Mesodermal cell (in vitro differentiated cells): Measurements from ENCODE around the gene NTN1.

Source experiments
- H3K27ac ChIP-seq: 2 replicates; pipeline ENCODE4 v1.7.0; 2013; ENCODE audit warnings: mild to moderate bottlenecking, low read depth, low read length, moderate library complexity; ENCODE audit not compliant: severe bottlenecking
- H3K36me3 ChIP-seq: 2 replicates; pipeline ENCODE4 v1.7.1; 2013; ENCODE audit warnings: mild to moderate bottlenecking, low read length, moderate library complexity; ENCODE audit not compliant: control insufficient read depth, insufficient read depth
- H3K4me1 ChIP-seq: one replicate; pipeline ENCODE4 v1.7.1; 2013; ENCODE audit warnings: mild to moderate bottlenecking, low read length; ENCODE audit not compliant: insufficient read depth, control insufficient read depth, poor library complexity, severe bottlenecking
- H3K4me3 ChIP-seq: 2 replicates; pipeline ENCODE4 v1.7.0; 2013; ENCODE audit warnings: low read length, control low read depth, mild to moderate bottlenecking; ENCODE audit not compliant: insufficient read depth, poor library complexity, severe bottlenecking; ENCODE audit errors: extremely low read depth
- H3K9me3 ChIP-seq: 2 replicates; pipeline ENCODE4 v1.7.1; 2013; ENCODE audit warnings: mild to moderate bottlenecking, low read length, moderate library complexity; ENCODE audit not compliant: control insufficient read depth
- WGBS, 2 experiments: methylation state at CpG; one replicate each; pipeline ENCODE4 v1.1.5; 2013; ENCODE audit warnings: missing lambda C conversion rate in 2 of 2; ENCODE audit not compliant: insufficient coverage in 2 of 2; 5-methylcytosine and 5-hydroxymethylcytosine counted together

The NTN1 gene

DNA sequence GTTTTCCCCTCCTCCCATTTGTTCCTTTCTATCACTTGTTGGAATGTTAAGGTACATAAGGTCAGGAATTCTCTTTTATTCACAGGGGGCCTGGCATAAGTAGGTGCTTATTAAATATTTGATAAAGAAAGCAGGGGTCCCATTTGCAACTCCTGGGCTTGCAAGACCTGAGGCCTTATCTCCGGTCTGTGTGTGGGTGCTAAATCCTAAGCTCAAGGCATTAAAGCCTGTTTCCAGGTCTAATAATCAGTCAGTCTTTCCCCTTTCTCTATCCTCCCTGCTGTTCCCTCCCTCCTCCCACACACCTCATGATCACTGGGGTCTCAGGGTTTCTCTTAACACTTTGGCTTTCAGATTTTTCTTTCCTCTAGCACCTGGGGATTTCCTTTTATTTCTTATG, 17.1 kb downstream of the NTN1 start:
- Histone ChIP-seq H3K4me1 (no peaks in the 10 kb centered on the region), H3K4me3 (no peak overlapping the region), H3K27ac (no peak overlapping the region), H3K36me3 (no peaks in the 10 kb centered on the region), H3K9me3 (no peaks in the 10 kb centered on the region)
- 89% methylated on average over 1 of the region's 1 CpG; no CpG with 5 or more reads in 1 of the 2 experiments for WGBS, 2 experiments

DNA sequence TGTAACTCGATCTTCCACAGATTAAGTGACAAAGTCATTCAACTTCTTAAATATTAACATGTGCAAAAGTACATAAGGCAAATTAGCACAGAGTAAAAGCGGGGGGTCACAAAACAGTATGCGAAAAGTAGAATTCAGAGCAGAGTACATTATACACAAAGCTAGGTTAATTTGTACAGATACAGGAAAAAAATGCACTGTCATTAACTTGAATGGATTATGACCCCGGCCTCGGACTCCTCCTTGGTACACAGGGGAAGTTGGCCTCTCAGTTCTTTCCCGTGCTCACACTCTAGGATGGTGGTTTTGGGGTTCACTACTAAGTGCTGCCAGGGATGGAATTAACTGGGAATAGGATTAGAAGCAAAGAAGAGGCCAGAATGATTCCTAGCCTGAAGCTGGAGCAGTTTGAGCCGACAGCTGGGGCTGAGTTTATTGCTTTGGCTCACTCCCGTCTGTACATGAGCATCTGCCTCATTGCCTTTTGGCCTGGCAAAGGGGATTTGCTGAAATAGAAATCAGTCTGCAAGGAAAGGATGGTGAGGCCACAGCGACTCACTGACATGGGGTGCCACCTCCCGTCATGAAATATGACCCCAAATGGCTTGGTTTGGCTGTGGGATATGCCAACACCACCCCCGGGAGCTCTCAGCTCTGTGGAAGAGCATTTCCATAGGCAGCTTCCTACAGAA, 23.6 kb downstream of the NTN1 start:
- H3K9me3 ChIP-seq = peaks cover 4% of the 10 kb centered on the region
- H3K4me1 ChIP-seq = no peaks in the 10 kb centered on the region
- no peak overlapping the region for H3K27ac ChIP-seq
- H3K4me3 ChIP-seq = no peak overlapping the region
- 84 to 90% methylated on average over 5 to 10 of the region's 11 CpGs for WGBS, 2 experiments
- no peaks in the 10 kb centered on the region for H3K36me3 ChIP-seq

DNA sequence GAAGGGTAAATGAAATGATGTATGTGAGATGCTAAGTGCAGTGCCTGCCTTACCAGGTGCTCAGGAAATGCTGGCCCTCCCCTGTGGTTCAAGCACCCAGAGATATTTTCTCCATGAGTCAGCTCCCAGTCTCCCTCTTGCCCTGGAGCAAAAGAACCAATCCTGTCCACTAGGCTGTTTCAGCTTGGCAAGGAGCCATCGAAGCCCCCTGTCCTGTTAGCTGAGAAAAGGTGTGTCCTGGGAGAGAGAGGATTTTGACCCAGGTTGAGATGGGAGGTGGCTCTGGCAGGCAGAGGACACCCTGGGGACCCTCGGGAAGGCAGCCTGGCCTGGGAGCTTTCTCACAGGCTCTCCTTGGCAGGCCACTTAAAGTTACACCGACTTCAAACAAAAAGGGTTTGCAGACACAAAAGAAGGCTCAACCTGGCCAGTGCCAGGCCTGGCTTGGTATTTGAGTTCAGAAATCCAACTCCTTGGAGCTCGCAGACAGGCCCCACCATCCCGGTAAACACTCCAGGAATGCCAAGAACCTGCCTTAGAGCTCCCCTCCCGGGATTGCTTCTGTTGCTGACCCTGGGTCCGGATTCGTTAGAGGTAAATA, 29.6 kb downstream of the NTN1 start:
- 49 to 64% methylated on average over 8 of the region's 8 CpGs for WGBS, 2 experiments
- Histone ChIP-seq H3K27ac (peak overlapping the region; percentile 41), H3K9me3 (peaks cover 4% of the 10 kb centered on the region), H3K4me1 (peaks cover 8% of the 10 kb centered on the region), H3K36me3 (no peaks in the 10 kb centered on the region), H3K4me3 (no peak overlapping the region)

DNA sequence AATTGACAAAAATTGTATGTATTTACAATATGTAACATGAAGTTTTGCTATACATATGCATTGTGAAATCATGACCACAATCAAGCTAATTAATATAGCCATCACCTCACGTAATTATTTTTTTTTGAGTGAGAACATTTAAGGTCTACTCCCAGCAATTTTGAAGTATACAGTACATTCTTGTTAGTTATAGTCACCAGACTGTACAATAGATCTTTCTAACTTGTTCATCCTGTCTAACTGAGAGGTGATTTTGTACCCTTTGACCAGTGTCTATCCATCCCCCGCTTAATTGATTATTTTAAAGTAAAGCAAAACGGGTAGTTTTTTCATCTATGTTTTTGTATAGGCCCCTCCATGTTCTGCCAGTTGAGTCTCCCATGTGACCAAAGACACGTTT, 30.3 kb downstream of the NTN1 start:
- peaks cover 4% of the 10 kb centered on the region for H3K9me3 ChIP-seq
- WGBS, 2 experiments = 100% methylated on average over 1 of the region's 4 CpGs; no CpG with 5 or more reads in 1 of the 2 experiments
- no peak overlapping the region for H3K4me3 ChIP-seq
- H3K27ac ChIP-seq = no peak overlapping the region
- no peaks in the 10 kb centered on the region for H3K36me3 ChIP-seq
- peaks cover 8% of the 10 kb centered on the region for H3K4me1 ChIP-seq

DNA sequence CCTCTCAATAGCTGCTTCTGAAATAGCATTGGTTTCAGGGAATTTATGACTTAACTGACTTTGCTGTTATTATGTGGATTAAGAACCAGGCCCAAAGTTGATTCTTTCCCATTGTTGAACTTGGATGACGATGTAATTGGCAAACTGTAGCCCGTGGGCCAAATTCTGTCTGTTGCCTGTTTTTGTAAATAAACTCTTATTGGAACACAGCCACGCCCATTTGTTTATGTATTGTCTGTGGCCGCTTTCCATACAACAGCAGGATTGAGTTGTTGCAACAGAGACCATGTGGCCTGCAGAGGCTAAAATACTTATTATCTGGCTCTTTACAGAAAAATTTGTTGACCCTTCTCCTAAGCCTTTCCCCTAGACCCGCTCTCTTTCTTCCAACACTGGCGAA, 31.6 kb downstream of the NTN1 start:
- no peaks in the 10 kb centered on the region for H3K36me3 ChIP-seq
- 82 to 87% methylated on average over 4 of the region's 6 CpGs for WGBS, 2 experiments

DNA sequence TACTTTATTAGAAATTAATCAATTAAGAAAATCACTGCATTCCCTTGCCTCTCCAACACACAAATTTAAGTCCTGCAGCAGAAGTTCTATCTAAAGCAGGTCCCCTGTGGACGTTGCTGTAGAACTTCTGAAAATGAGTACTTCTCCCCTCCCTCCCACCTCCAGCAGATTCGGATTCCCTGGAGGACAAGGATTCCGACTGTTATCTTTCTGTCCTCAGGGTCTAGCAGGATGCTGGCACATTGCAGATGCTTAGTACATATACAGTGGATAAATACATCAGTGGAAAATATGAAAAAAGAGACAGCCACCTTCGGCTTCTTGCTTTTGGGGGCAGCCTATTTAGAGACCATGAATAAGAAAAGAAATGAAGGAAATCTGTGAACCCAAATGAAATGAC, 32.1 kb downstream of the NTN1 start:
- Histone ChIP-seq H3K4me3 (no peak overlapping the region), H3K4me1 (peaks cover 8% of the 10 kb centered on the region), H3K9me3 (peaks cover under 1% of the 10 kb centered on the region), H3K36me3 (no peaks in the 10 kb centered on the region), H3K27ac (no peak overlapping the region)
- WGBS, 2 experiments = 77 to 100% methylated on average over 2 of the region's 4 CpGs

More for the DNA sequence above, 31.6 kb downstream of the NTN1 start:
- no peak overlapping the region for H3K4me3 ChIP-seq
- no peak overlapping the region for H3K27ac ChIP-seq
- H3K9me3 ChIP-seq = peaks cover 4% of the 10 kb centered on the region
- H3K4me1 ChIP-seq = peaks cover 8% of the 10 kb centered on the region

DNA sequence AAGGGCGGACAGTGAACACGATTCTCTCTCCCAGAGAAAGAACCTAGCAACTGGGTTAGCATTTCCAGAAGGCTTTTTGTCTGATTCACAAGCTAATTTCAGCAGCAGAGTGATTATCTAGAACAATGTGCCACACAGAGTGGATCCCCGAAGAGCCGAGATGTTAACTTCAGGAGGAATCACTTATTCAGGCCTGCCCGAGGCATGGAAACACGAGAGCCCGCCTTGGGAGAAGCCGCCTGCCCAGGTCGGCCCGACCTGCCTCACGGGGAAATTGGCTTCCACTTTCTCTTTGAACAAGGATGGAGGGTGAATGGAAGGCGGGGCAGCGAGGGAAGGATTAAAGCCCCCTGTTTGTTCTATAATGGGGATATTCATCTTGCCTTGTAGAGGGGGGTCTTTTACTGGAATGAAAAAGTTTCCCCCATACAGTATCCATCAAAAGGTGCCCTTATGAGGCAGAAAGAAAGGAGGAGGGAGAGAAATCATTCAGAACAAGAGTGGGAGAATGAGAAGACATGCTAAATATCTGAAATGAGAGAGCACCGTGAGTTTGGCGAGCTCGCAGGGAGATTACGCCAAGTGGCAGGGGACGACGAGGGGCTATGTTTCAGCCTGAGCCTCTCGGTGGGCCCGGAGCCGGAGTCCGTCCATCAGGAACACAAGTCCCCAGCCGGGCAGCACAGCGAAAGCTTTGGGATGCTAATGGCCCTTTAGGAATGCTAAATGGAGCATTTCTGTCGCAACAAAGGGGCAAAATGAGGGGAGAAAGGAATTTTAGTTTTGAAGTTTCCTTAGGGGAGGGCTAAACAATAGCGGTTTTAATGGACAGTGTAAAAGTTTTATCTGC, 33.0 kb downstream of the NTN1 start:
- peaks cover 8% of the 10 kb centered on the region for H3K4me1 ChIP-seq
- 37 to 39% methylated on average over 21 to 25 of the region's 27 CpGs for WGBS, 2 experiments
- H3K4me3 ChIP-seq = no peak overlapping the region
- H3K9me3 ChIP-seq = no peaks in the 10 kb centered on the region
- no peaks in the 10 kb centered on the region for H3K36me3 ChIP-seq
- H3K27ac ChIP-seq = no peak overlapping the region

DNA sequence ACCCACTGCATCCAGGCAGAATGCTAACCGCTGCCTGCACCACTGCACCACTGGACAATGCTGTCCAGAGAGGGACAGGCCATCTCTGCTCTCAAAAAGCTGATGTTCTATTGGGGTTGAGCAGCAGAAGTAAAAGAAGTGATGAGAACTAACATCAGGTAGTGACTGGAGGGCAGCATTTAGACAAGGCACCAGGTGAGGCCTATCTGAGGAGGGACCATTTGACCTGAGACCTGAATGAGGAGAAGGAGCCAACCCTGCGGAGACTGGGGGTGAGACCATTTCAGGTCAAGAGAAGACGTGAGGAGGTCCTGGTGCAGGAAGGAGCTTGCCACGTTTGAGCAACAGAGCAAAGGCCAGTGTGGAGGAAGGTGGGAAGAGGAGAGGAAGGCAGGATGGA, 34.0 kb downstream of the NTN1 start:
- no peak overlapping the region for H3K27ac ChIP-seq
- WGBS, 2 experiments = 85 to 86% methylated on average over 3 to 4 of the region's 4 CpGs
- H3K36me3 ChIP-seq = no peaks in the 10 kb centered on the region
- no peak overlapping the region for H3K4me3 ChIP-seq
- peaks cover 8% of the 10 kb centered on the region for H3K4me1 ChIP-seq
- no peaks in the 10 kb centered on the region for H3K9me3 ChIP-seq

DNA sequence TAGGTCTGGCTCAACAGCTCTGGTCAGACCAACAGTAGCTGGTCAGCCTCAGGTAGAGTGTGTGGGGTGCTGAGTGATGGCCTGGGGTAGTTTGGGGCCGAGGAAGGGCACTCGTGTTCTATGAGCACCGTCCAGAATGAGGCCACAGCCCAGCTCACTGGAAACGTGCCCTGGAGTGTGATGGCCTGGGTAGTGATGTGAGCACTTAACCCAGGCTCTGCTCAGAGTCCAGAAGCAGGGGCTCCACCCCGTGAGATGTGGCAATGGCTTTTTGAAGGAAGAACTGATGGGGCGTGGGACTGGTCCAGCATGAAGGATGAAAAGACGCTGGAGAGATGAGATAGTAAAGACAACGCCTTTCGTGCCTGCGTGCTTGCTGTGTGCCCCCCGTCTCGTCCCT, 35.3 kb downstream of the NTN1 start:
- 89 to 90% methylated on average over 9 to 12 of the region's 12 CpGs for WGBS, 2 experiments

DNA sequence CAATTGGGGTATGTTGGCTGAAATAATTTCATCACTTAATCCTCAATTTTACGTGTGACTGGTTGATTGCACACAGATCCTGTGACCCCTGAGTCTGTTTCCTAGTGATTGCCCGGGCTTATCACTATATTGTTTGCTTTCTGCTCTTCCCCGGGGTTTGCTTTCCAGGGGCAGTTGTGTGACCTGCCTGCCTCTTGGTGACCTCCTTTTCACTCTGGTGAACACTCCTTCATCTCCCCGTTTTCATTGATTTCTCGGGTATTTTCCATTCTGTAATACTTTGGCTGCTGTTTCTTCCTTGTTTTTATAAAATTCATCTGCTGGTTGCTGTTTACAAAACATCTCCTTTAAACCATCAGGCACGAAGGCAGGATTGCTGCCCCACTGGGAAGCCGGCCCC, 36.0 kb downstream of the NTN1 start:
- no peaks in the 10 kb centered on the region for H3K4me1 ChIP-seq
- H3K4me3 ChIP-seq = no peak overlapping the region
- 67 to 83% methylated on average over 7 of the region's 7 CpGs for WGBS, 2 experiments
- no peaks in the 10 kb centered on the region for H3K9me3 ChIP-seq
- H3K36me3 ChIP-seq = no peaks in the 10 kb centered on the region
- H3K27ac ChIP-seq = no peak overlapping the region

More for the DNA sequence above, 35.3 kb downstream of the NTN1 start:
- H3K9me3 ChIP-seq = no peaks in the 10 kb centered on the region
- H3K4me3 ChIP-seq = no peak overlapping the region
- no peak overlapping the region for H3K27ac ChIP-seq
- no peaks in the 10 kb centered on the region for H3K36me3 ChIP-seq
- H3K4me1 ChIP-seq = no peaks in the 10 kb centered on the region
